Activated CD8-positive, alpha-beta memory T cell treated with anti-CD3 and anti-CD28 coated beads for 24 hours (primary cell): Measurements from ENCODE around the gene ZNF768.
"Not testable (repeated sequence)": the region's sequence is repeated elsewhere in the genome, so short reads cannot be mapped to it uniquely, and the experiment has no call there.

ENCODE experiments used
- DNase-seq: peaks from one replicate; pipeline ENCODE4 v3.0.0-alpha.2; 2020

Gene ZNF768

GRCh38 chr16:30532285-30533145 lies 6.1 kb upstream of the ZNF768 start:
- no peak for DNase-seq

GRCh38 chr16:30530163-30531037 lies 4.0 kb upstream of the ZNF768 start:
- DNase-seq: no peak

GRCh38 chr16:30528799-30529457 lies 2.6 kb upstream of the ZNF768 start:
- no peak for DNase-seq

GRCh38 chr16:30527635-30528178 lies 1.3 kb upstream of the ZNF768 start:
- DNase-seq: no peak

- DNase-seq: peak; percentile 95
Observed at GRCh38 chr16:30526823-30527634, 663 bp upstream of the ZNF768 start.

- DNase-seq: no peak
Observed at GRCh38 chr16:30525844-30526136, 576 bp downstream of the ZNF768 start.

- DNase-seq: no peak
Observed at GRCh38 chr16:30524575-30525568, 1.5 kb downstream of the ZNF768 start.

- no peak for DNase-seq
Observed at GRCh38 chr16:30523768-30524574, 2.4 kb downstream of the ZNF768 start.

- not testable (repeated sequence) for DNase-seq
Observed at GRCh38 chr16:30522702-30523463, 3.5 kb downstream of the ZNF768 start.

GRCh38 chr16:30521873-30522641 lies 4.3 kb downstream of the ZNF768 start:
- no peak for DNase-seq

GRCh38 chr16:30521476-30521872 lies 4.9 kb downstream of the ZNF768 start:
- DNase-seq: no peak

GRCh38 chr16:30519120-30520049 lies 7.0 kb downstream of the ZNF768 start:
- DNase-seq: no peak

- no peak for DNase-seq
Observed at GRCh38 chr16:30518552-30518951, 7.8 kb downstream of the ZNF768 start.

- DNase-seq: no peak
Observed at GRCh38 chr16:30515275-30515674, 11.1 kb downstream of the ZNF768 start.

- DNase-seq: no peak
Observed at GRCh38 chr16:30511509-30511908, 14.9 kb downstream of the ZNF768 start.

GRCh38 chr16:30510376-30510938 lies 15.9 kb downstream of the ZNF768 start:
- no peak for DNase-seq
